Neural progenitor cell (in vitro differentiated cells): ENCODE measurements around the gene WTAP. TPM values are rescaled to one million over a fixed set of nuclear protein-coding genes. Genes with fewer than 3 reads are reported as not detected.
"Not testable (repeated sequence)": the region's sequence is repeated elsewhere in the genome, so short reads cannot be mapped to it uniquely, and the experiment has no call there.

Experiments used
- DNase-seq: peaks from one replicate; pipeline ENCODE4 v3.0.0-alpha.2; 2016; ENCODE audit warnings: low spot score
- H2AFZ ChIP-seq: fragments of 200-600 bp; sonication (generic); replicated peaks from 2 replicates; pipeline ENCODE4 v1.6.1; 2016; ENCODE audit warnings: antibody characterized with exemption
- H3F3A ChIP-seq: fragments of 200-600 bp; sonication (generic); 2 replicates; pipeline ENCODE4 v1.6.1; 2016; ENCODE audit warnings: antibody characterized with exemption, low read depth
- H3K27ac ChIP-seq: fragments of 200-600 bp; sonication (generic); 2 replicates; pipeline ENCODE4 v1.5.1; 2016; ENCODE audit warnings: mild to moderate bottlenecking
- H3K27me3 ChIP-seq: fragments of 200-600 bp; sonication (generic); 2 replicates; pipeline ENCODE4 v1.6.1; 2016; ENCODE audit warnings: mild to moderate bottlenecking, moderate library complexity
- H3K36me3 ChIP-seq: fragments of 200-600 bp; sonication (generic); 2 replicates; pipeline ENCODE4 v1.5.1; 2016
- H3K4me1 ChIP-seq: fragments of 200-600 bp; sonication (generic); 2 replicates; pipeline ENCODE4 v1.6.1; 2016; ENCODE audit warnings: mixed run types
- H3K4me2 ChIP-seq: fragments of 200-600 bp; sonication (generic); 2 replicates; pipeline ENCODE4 v1.6.1; 2016
- H3K4me3 ChIP-seq: fragments of 200-600 bp; sonication (generic); 2 replicates; pipeline ENCODE4 v1.5.1; 2016
- H3K79me2 ChIP-seq: fragments of 200-600 bp; sonication (generic); 2 replicates; pipeline ENCODE4 v1.6.1; 2016; ENCODE audit warnings: low read depth
- H3K9ac ChIP-seq: fragments of 200-600 bp; sonication (generic); 2 replicates; pipeline ENCODE4 v1.6.1; 2016
- H3K9me3 ChIP-seq: fragments of 200-600 bp; sonication (generic); 2 replicates; pipeline ENCODE4 v1.5.1; 2016; ENCODE audit warnings: low read depth
- H4K20me1 ChIP-seq: fragments of 200-600 bp; sonication (generic); 2 replicates; pipeline ENCODE4 v1.6.1; 2016; ENCODE audit warnings: low read depth
- H3K27ac Mint-ChIP-seq: 3 replicates; pipeline ENCODE4 v1.8.0; 2021; ENCODE audit warnings: mixed read lengths
- H3K27me3 Mint-ChIP-seq: 2 replicates; pipeline ENCODE4 v1.8.0; 2022; ENCODE audit warnings: low read depth, mild to moderate bottlenecking, inconsistent platforms, moderate library complexity, mixed read lengths; ENCODE audit not compliant: insufficient read depth
- H3K36me3 Mint-ChIP-seq: 3 replicates; pipeline ENCODE4 v1.8.0; 2021; ENCODE audit warnings: mixed read lengths
- H3K4me1 Mint-ChIP-seq: 3 replicates; pipeline ENCODE4 v1.8.0; 2021; ENCODE audit warnings: mixed read lengths
- H3K4me3 Mint-ChIP-seq: 3 replicates; pipeline ENCODE4 v1.8.0; 2021; ENCODE audit warnings: mild to moderate bottlenecking, moderate library complexity, mixed read lengths
- H3K9me3 Mint-ChIP-seq: 3 replicates; pipeline ENCODE4 v1.8.0; 2020; ENCODE audit warnings: mixed read lengths
- EZH2 ChIP-seq: fragments of 200-600 bp; sonication (generic); IDR thresholded peaks from 2 replicates; pipeline ENCODE4 v1.6.1; 2017; ENCODE audit warnings: antibody characterized with exemption, mild to moderate bottlenecking, moderate library complexity
- EZH2phosphoT487 ChIP-seq: fragments of 200-600 bp; sonication (generic); IDR thresholded peaks from 2 replicates; pipeline ENCODE4 v1.6.1; 2017; ENCODE audit warnings: antibody characterized with exemption
- total RNA-seq: library from RNA; depleted of rRNA; stranded (reverse); fragments of >200 nt; gene quantifications from 2 replicates; pipeline ENCODE4 v1.2.3, GENCODE V29; 2015; ENCODE audit warnings: low replicate concordance
- TF ChIP-seq, protein P1 (sequence below): fragments of 200-600 bp; sonication (generic); IDR thresholded peaks from 2 replicates; pipeline ENCODE4 v1.5.1; 2017; ENCODE audit warnings: antibody characterized with exemption, mild to moderate bottlenecking

WTAP gene
- total RNA-seq, 1 donor from 2014 or later: 159 TPM

DNA sequence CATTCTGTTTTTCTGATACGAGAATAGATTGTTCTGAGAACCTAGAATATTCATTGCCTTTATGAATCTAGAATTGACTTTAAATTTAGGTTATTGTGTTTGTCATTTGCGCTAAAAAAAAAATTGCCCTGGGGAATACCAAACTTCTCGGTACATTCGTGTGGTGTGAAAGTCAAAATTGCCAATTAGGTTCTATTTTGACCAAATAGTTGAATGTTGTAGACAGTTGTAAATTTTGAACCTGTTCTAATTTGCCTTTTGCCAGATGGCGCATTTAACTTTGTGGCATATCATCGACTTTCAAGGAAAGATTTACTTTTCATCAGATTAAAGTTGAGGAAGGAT is 3.0 kb downstream of the WTAP start:
- DNase-seq: no peak
- H3K27me3 Mint-ChIP-seq: peaks cover 3% of the 10 kb centered on the region
- no peak for TF ChIP-seq EZH2
- TF ChIP-seq EZH2phosphoT487: no peak
- TF ChIP-seq, protein P1, sequence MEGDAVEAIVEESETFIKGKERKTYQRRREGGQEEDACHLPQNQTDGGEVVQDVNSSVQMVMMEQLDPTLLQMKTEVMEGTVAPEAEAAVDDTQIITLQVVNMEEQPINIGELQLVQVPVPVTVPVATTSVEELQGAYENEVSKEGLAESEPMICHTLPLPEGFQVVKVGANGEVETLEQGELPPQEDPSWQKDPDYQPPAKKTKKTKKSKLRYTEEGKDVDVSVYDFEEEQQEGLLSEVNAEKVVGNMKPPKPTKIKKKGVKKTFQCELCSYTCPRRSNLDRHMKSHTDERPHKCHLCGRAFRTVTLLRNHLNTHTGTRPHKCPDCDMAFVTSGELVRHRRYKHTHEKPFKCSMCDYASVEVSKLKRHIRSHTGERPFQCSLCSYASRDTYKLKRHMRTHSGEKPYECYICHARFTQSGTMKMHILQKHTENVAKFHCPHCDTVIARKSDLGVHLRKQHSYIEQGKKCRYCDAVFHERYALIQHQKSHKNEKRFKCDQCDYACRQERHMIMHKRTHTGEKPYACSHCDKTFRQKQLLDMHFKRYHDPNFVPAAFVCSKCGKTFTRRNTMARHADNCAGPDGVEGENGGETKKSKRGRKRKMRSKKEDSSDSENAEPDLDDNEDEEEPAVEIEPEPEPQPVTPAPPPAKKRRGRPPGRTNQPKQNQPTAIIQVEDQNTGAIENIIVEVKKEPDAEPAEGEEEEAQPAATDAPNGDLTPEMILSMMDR: no peak
- Histone ChIP-seq H3K9me3 (no peaks in the 10 kb centered on the region), H3K27me3 (no peaks in the 10 kb centered on the region), H3K9ac (no peak overlapping the region), H3K4me2 (peak overlapping the region; percentile 89), H3K4me1 (peaks cover 26% of the 10 kb centered on the region), H3K36me3 (no peaks in the 10 kb centered on the region), H3K27ac (no peak overlapping the region), H3F3A (peaks cover 24% of the 10 kb centered on the region), H3K79me2 (peaks cover 94% of the 10 kb centered on the region), H3K4me3 (peak overlapping the region; percentile 97), H4K20me1 (peaks cover 73% of the 10 kb centered on the region), H2AFZ (no peak overlapping the region)
- H3K9me3 Mint-ChIP-seq: peaks cover 3% of the 10 kb centered on the region
- H3K4me3 Mint-ChIP-seq: no peak overlapping the region
- H3K4me1 Mint-ChIP-seq: peaks cover 28% of the 10 kb centered on the region
- peaks cover 16% of the 10 kb centered on the region for H3K36me3 Mint-ChIP-seq
- H3K27ac Mint-ChIP-seq: no peak overlapping the region

DNA sequence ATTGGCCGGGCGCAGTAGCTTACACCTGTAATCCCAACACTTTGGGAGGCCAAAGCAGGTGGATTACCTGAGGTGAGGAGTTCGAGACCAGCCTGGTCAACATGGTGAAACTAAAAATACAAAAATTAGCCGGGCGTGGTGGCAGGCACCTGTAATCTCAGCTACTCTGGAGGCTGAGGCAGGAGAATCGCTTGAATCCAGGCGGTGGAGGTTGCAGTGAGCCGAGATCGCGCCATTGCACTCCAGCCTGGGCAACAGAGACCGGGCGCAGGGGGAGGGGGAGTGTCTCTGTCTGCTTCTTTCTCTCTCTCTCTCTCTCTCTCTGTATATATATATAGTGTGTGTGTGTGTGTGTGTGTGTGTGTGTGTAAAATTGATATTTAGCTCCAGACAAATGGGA is 5.2 kb downstream of the WTAP start:
- H3K9ac ChIP-seq, H3K4me3 ChIP-seq, H3K9me3 ChIP-seq, H3K27ac ChIP-seq, H2AFZ ChIP-seq, H3K4me3 Mint-ChIP-seq, H3K27me3 Mint-ChIP-seq, H3K27me3 ChIP-seq, H3K36me3 ChIP-seq, H3K9me3 Mint-ChIP-seq, H3K4me2 ChIP-seq, DNase-seq, H3K27ac Mint-ChIP-seq: not testable (repeated sequence)
- Mint-ChIP-seq H3K4me1 (peaks cover 19% of the 10 kb centered on the region), H3K36me3 (peaks cover 16% of the 10 kb centered on the region)
- H3F3A ChIP-seq: peaks cover 11% of the 10 kb centered on the region
- H3K4me1 ChIP-seq: peaks cover 19% of the 10 kb centered on the region
- H3K79me2 ChIP-seq: peaks cover 100% of the 10 kb centered on the region
- peaks cover 95% of the 10 kb centered on the region for H4K20me1 ChIP-seq

DNA sequence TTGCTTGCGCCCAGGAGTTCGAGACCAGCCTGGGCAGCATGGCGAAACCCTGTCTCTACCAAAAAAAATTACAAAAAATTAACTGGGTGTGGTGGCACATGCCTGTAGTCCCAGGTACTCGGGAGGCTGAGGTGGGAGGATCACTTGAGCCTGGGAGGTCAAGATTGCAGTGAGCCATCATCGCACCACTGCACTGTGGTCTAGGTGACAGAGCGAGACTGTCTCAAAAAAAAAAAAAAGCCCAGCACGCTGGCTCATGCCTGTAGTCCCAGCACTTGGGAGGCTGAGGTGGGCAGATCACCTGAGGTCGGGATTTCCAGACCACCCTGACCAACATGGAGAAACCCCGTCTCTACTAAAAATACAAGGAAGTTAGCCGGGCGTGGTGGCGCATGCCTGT is 6.1 kb downstream of the WTAP start:
- not testable (repeated sequence) for H3K27me3 ChIP-seq, H3K27ac ChIP-seq, H3K36me3 ChIP-seq, H3K4me2 ChIP-seq, H3K9me3 ChIP-seq, H3K4me3 Mint-ChIP-seq, H3K9ac ChIP-seq, H3K27me3 Mint-ChIP-seq, H3K4me3 ChIP-seq, H2AFZ ChIP-seq, H3K9me3 Mint-ChIP-seq, DNase-seq, H3K27ac Mint-ChIP-seq, H3F3A ChIP-seq
- H3K36me3 Mint-ChIP-seq: peaks cover 19% of the 10 kb centered on the region
- peaks cover 100% of the 10 kb centered on the region for H3K79me2 ChIP-seq
- H3K4me1 ChIP-seq: peaks cover 19% of the 10 kb centered on the region
- peaks cover 18% of the 10 kb centered on the region for H3K4me1 Mint-ChIP-seq
- peaks cover 98% of the 10 kb centered on the region for H4K20me1 ChIP-seq

DNA sequence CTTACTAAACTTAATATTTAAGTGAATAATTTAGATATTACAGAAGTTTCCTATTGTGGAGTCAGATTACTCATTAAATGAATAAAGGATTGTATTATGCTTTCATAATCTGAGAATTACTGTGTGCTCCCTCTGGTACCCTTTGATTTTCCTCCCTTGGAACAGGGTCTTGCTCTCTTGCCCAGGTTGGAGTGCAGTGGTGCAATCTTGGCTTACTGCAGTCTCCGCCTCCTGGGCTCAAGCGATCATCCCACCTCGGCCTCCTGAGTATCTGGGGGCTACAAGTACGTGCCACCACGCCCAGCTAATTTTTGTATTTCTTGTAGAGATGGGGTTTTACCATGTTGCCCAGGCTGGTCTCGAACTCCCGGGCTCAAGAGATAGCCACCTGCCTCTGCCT is 9.6 kb downstream of the WTAP start:
- TF ChIP-seq EZH2 (no peak), EZH2phosphoT487 (no peak)
- TF ChIP-seq, protein P1: no peak
- Histone ChIP-seq H4K20me1 (peaks cover 88% of the 10 kb centered on the region), H3K27ac (no peak overlapping the region), H3K9me3 (no peaks in the 10 kb centered on the region), H3K27me3 (no peaks in the 10 kb centered on the region), H3K4me2 (no peak overlapping the region), H3K4me1 (no peaks in the 10 kb centered on the region), H3F3A (peaks cover 5% of the 10 kb centered on the region), H3K4me3 (no peak overlapping the region), H2AFZ (no peak overlapping the region), H3K9ac (no peak overlapping the region), H3K36me3 (peaks cover 19% of the 10 kb centered on the region), H3K79me2 (peaks cover 100% of the 10 kb centered on the region)
- no peaks in the 10 kb centered on the region for H3K4me1 Mint-ChIP-seq
- H3K36me3 Mint-ChIP-seq: peaks cover 18% of the 10 kb centered on the region
- no peaks in the 10 kb centered on the region for H3K27me3 Mint-ChIP-seq
- DNase-seq: no peak
- no peak overlapping the region for H3K27ac Mint-ChIP-seq
- no peak overlapping the region for H3K4me3 Mint-ChIP-seq
- H3K9me3 Mint-ChIP-seq: peaks cover 3% of the 10 kb centered on the region
